SU-DHL-6 (cell line): ENCODE measurements around the gene TMEM94.
"Not testable (repeated sequence)": the region's sequence is repeated elsewhere in the genome, so short reads cannot be mapped to it uniquely, and the experiment has no call there.

Experiments used
- EZH2phosphoT487 ChIP-seq: fragments of 200-600 bp; sonication (generic), shearing (Covaris generic); conservative IDR thresholded peaks from 2 replicates; pipeline ENCODE4 v1.6.1; 2018; ENCODE audit warnings: mild to moderate bottlenecking, antibody characterized with exemption, low read length, moderate library complexity, mixed read lengths
- TF ChIP-seq, protein P1 (sequence below): fragments of 200-600 bp; sonication (generic); IDR thresholded peaks from one replicate; pipeline ENCODE4 v1.5.1; 2017; ENCODE audit warnings: antibody characterized with exemption, mild to moderate bottlenecking, low read length, moderate library complexity; ENCODE audit not compliant: insufficient read depth, poor library complexity, severe bottlenecking

DNA sequence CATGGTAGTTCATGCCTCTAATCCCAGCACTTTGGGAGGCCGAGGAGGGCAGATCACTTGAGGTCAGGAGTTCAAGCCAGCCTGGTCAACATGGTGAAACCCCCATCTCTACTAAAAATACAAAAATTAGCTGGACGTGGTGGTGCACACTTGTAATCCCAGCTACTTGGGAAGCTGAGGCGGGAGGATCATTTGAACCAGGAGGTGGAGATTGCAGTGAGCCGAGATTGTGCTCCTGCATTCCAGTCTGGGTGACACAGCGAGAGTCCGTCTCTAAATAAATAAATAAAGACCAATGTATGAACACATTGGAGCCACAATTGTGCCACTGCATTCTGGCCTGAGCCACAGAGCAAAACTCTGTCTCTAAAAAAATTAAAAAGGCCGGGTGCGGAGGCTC is 19.0 kb upstream of the TMEM94 start:
- TF ChIP-seq, protein P1, sequence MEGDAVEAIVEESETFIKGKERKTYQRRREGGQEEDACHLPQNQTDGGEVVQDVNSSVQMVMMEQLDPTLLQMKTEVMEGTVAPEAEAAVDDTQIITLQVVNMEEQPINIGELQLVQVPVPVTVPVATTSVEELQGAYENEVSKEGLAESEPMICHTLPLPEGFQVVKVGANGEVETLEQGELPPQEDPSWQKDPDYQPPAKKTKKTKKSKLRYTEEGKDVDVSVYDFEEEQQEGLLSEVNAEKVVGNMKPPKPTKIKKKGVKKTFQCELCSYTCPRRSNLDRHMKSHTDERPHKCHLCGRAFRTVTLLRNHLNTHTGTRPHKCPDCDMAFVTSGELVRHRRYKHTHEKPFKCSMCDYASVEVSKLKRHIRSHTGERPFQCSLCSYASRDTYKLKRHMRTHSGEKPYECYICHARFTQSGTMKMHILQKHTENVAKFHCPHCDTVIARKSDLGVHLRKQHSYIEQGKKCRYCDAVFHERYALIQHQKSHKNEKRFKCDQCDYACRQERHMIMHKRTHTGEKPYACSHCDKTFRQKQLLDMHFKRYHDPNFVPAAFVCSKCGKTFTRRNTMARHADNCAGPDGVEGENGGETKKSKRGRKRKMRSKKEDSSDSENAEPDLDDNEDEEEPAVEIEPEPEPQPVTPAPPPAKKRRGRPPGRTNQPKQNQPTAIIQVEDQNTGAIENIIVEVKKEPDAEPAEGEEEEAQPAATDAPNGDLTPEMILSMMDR: not testable (repeated sequence)
- not testable (repeated sequence) for TF ChIP-seq EZH2phosphoT487
